H7 (cell line): ENCODE measurements around the gene RHOT1. TPM values are rescaled to one million over a fixed set of nuclear protein-coding genes. Genes with fewer than 3 reads are reported as not detected.

ENCODE experiments used
- DNase-seq: peaks from one replicate; pipeline ENCODE4 v3.0.0; 2012
- H3K27me3 ChIP-seq: 2 replicates; pipeline ENCODE4 v1.6.0; 2011; ENCODE audit warnings: mild to moderate bottlenecking, low read length; ENCODE audit not compliant: control insufficient read depth, insufficient read depth
- H3K36me3 ChIP-seq: replicated peaks from 2 replicates; pipeline ENCODE4 v1.5.1; 2011; ENCODE audit warnings: low read length; ENCODE audit not compliant: control insufficient read depth, insufficient read depth
- H3K4me3 ChIP-seq: 2 replicates; pipeline ENCODE4 v1.5.1; 2011; ENCODE audit warnings: low read depth, mild to moderate bottlenecking, control low read depth, low read length, moderate library complexity; ENCODE audit not compliant: insufficient read depth
- total RNA-seq: library from RNA; depleted of rRNA; stranded (reverse); fragments of >200 nt; shearing (Covaris generic); gene quantifications from 2 replicates; pipeline ENCODE4 v1.2.3, GENCODE V29; 2014; rRNA removed

RHOT1 gene
- total RNA-seq, 1 experiment from 2014 or later = 54.1 TPM

DNA sequence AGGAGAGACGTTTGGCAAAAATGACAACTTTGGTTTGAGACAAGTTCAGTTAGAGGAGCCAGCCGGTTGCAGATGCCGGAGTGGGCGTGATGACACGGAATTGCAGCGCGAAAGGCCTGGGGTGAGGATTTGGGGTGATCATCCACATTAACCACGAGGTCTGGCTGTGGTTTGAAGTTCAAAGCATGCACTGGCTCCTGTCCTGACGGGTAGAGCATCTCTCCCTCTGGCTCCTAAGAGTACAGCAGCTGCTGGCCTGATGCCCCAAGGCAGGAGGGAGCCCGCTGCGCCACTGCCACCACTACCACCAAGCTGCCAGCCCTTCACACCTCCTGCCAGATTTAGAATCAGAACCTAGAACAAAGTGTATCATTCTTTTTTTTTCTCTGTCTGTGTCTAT is 127.1 kb downstream of the RHOT1 start:
- Histone ChIP-seq H3K27me3 (peaks cover 44% of the 10 kb centered on the region), H3K36me3 (no peaks in the 10 kb centered on the region), H3K4me3 (no peak overlapping the region)
- peak; percentile 27 for DNase-seq

GRCh38 chr17:32271844-32272243 is 129.5 kb downstream of the RHOT1 start:
- Histone ChIP-seq H3K36me3 (no peaks in the 10 kb centered on the region), H3K4me3 (no peak overlapping the region), H3K27me3 (peaks cover 26% of the 10 kb centered on the region)
- no peak for DNase-seq

DNA sequence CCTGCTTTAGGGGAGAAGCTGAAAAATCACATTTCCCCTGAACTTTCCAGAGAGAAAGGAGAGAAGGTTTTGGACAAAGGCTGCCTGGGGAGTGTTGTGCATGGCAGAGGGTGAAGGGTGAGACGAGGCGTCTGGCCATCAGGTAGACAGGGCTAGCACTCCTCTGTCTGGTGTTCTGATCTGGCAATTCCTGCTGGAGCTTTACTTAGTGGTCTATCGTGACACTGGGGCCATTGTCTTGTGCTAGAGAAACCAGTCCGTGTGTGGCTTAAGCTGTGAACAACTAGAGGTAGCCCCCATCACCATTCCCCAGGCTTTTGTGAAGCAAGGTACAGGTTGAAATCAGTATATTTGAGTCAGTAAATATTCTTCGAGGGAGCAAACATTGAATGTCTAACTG is 131.8 kb downstream of the RHOT1 start:
- Histone ChIP-seq H3K36me3 (no peaks in the 10 kb centered on the region), H3K4me3 (no peak overlapping the region), H3K27me3 (peaks cover 4% of the 10 kb centered on the region)
- DNase-seq = no peak

DNA sequence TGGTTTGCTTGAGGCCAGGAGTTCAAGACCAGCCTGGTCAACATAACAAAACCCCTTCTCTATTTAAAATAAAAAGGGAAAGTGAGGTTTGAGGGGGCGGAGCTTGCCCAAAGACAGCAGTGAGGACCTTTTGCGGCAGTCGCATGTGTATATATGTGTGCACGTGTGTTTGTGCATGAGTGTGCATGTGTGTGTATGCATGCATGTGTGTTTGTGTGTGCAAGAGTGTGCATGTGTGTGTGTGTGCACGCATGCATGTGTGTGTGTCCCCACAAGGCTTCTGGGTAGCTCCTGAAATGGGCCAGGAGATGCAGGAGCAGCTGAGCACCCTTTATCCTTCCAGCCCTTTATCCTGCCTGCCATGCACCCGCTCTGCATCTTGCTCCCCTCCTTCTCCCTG is 132.3 kb downstream of the RHOT1 start:
- H3K36me3 ChIP-seq = no peaks in the 10 kb centered on the region
- DNase-seq = no peak
- no peaks in the 10 kb centered on the region; the same call in 1 of the 2 replicates for H3K27me3 ChIP-seq
- no peak overlapping the region for H3K4me3 ChIP-seq

Other genes with a start within 250 kb of the RHOT1 start
- gene UTP6, start 240.8 kb upstream of the RHOT1 start, total RNA-seq = 50.3 and 73.6 TPM in 2 replicates
- gene SUZ12, start 205.5 kb upstream of the RHOT1 start, total RNA-seq = 20.0 and 26.5 TPM in 2 replicates
- gene LRRC37B, start 135.1 kb upstream of the RHOT1 start, total RNA-seq = 10.8 and 22.8 TPM in 2 replicates
- gene RHBDL3, start 123.3 kb downstream of the RHOT1 start, total RNA-seq = 5.8 and 8.5 TPM in 2 replicates
- 52.4 and 73.0 TPM in 2 replicates for gene C17orf75, start 199.7 kb downstream of the RHOT1 start, total RNA-seq
- 132 and 135 TPM in 2 replicates for gene ZNF207, start 207.7 kb downstream of the RHOT1 start, total RNA-seq